HuH-7 (cell line): ENCODE results near the gene COBLL1.
A peak's percentile ranks its signal among the peaks of the same experiment; 100 is the strongest.
"Not testable (repeated sequence)": the region's sequence is repeated elsewhere in the genome, so short reads cannot be mapped to it uniquely, and the experiment has no call there.

Experiments used
- DNase-seq: peaks from one replicate; pipeline ENCODE4 v3.0.0; 2011; ENCODE audit warnings: low spot score

Gene COBLL1

GRCh38 chr2:164859906-164860693 lies 18.5 kb upstream of the COBLL1 start:
- not testable (repeated sequence) for DNase-seq

GRCh38 chr2:164859251-164859818 lies 17.7 kb upstream of the COBLL1 start:
- no peak for DNase-seq

- DNase-seq = no peak
Observed at GRCh38 chr2:164852086-164852485, 10.5 kb upstream of the COBLL1 start.

GRCh38 chr2:164850235-164850634 lies 8.6 kb upstream of the COBLL1 start:
- no peak for DNase-seq

DNA sequence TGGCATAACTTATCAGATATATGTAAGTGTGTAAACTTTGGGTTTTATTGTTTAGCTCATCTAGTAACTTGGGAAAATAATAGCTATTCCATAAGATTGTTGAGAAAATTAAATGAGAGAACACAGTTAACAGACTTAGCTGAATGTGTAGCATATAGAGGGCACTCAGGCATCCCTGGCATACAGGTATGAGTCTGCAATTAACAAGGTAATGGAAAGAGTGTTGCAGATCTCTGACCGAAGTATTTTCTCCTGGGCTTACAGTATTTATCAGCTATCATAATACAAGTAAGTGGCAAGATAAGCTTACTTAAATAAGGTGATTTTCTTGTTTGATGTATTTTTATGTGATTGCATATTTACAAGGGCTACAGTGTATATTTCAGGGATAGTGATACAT lies 7.9 kb upstream of the COBLL1 start:
- DNase-seq = no peak

GRCh38 chr2:164847981-164848741 lies 6.5 kb upstream of the COBLL1 start:
- DNase-seq = no peak

GRCh38 chr2:164847291-164847690 lies 5.7 kb upstream of the COBLL1 start:
- DNase-seq = no peak

DNA sequence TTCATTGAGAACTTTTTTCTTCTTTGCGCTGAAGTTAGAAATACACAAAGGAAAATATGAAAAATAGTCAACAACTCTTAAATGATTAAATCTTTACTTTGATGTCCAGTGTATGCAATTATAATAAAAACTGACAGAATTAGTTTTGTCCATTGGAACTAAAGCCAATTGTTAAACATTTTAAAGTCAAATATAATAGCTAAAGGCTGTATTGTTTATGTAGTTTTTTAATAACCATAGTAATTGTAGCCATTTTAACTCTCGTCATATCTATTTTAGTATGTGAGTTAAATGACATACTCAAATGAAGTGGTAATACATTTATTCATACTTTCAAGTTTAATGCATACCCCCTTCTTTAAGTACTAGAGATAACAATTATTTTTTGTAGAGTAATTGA lies 4.7 kb upstream of the COBLL1 start:
- no peak for DNase-seq

GRCh38 chr2:164843346-164843911 lies 1.8 kb upstream of the COBLL1 start:
- peak; percentile 57 for DNase-seq

DNA sequence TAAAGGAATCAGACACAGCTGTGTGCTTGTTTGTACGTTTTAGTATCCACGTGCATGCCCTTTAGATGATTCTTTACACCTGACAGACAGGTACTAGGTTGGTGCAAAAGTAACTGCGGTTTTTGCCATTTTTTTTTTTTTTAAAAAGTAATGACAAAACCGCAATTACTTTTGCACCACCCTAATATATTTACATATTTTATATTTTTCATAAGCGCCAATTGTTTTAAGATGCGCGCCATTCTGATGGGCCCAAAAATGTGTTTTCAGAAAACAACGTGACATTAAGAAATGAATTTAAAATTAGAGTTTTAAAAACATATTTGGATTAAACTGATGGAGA lies 972 bp upstream of the COBLL1 start:
- DNase-seq = no peak

- DNase-seq = peak; percentile 80
Observed at GRCh38 chr2:164840930-164841718, 499 bp downstream of the COBLL1 start.

- DNase-seq = peak; percentile 72
Observed at GRCh38 chr2:164840458-164840929, 1.1 kb downstream of the COBLL1 start.

GRCh38 chr2:164839914-164840457 lies 1.6 kb downstream of the COBLL1 start:
- no peak for DNase-seq

- DNase-seq = no peak
Observed at GRCh38 chr2:164837807-164838206, 3.8 kb downstream of the COBLL1 start.

DNA sequence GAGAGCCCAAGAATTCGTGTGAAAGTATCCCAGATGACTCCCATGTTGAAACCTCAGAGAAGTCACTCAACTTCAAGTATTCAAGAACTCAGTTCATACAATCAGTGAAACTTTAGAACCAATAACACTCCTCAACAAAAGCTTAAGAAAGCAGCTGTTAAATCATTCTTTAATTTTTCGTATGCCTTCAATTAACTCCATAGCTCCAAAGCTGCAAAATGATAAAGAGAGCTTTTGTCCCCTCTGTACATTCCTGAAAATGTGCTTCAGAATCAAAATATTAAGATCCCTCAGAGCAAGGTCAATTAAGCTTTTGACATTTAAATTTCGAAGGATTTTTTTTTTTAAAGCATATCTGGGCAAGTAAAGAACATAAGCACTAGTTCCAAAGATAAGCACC lies 4.7 kb downstream of the COBLL1 start:
- no peak for DNase-seq

DNA sequence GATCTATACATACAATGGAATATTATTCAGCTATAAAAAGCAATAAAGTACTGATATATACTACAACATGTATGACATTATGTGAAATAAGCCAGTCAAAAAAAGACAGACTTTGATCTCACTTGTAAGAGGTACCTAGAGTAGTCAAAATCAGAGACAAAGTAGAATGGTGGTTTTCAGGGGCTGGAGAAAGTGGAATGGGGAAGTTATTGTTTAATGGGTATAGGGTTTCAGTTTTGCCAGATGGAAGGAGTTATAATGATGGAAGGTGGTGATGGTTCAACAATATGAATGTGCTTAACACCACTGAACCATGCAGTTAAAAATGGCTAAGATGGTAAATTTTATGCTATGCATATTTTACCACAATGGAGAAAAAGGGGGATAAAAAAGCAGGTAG lies 6.3 kb downstream of the COBLL1 start:
- DNase-seq = no peak

DNA sequence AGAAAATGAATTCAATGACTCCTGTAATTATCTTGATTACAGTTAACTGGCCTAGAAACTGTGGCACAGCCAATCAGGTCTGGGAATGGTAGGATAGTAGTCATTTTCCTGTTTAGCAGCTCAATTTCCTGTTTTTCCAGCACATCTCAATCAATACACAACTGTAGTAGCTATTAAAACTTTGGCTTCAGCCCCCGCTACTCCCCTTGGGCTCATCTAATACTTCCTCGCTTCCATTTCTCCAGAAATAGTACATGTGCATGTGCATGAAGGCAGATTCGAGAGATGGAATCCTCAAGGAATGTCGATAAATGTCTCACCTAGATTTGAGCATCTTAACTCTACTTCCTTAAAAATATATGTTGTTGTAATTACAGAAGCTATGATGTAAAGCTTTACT lies 9.7 kb downstream of the COBLL1 start:
- no peak for DNase-seq

- DNase-seq = no peak
Observed at GRCh38 chr2:164831180-164831579, 10.4 kb downstream of the COBLL1 start.

GRCh38 chr2:164826293-164827243 lies 15.1 kb downstream of the COBLL1 start:
- no peak for DNase-seq

GRCh38 chr2:164824872-164825271 lies 16.8 kb downstream of the COBLL1 start:
- no peak for DNase-seq

DNA sequence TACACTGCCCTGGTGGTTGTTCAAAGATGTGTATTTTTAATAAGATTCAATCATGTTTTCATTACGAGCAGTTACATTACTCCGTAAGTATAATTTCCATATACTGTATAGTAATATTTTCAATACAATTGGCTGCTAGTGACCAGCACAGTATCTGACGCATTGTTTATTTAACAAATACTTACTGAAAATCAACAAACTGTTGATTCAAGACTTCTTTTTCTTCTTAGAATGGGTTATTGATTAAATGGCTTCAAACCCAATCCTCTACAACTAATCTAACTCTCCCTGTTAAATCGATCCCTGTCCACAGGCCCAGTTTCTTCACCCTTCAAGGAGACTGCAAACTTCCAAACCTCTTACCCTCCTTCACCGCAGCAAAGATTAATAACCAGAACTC lies 18.5 kb downstream of the COBLL1 start:
- no peak for DNase-seq
